ENCODE measurements around the gene HARS1.

- TF ChIP-seq CTCF (IDR thresholded peaks at IDR 0.05; ENCODE audit: borderline replicate concordance, extremely low read depth, low read length, poor library complexity, severe bottlenecking) (no peak), EZH2 (IDR thresholded peaks at IDR 0.05; ENCODE audit: borderline replicate concordance, low read depth, low read length, severe bottlenecking) (no peak)
These were observed 27.1 kb upstream of the HARS1 start for GRCh38 chr5:140718266-140718592.

Data from DND-41 (cell line).